ENCODE measurements around the gene ABCC8. TPM values are rescaled to one million over a fixed set of nuclear protein-coding genes. Genes with fewer than 3 reads are reported as not detected.

ABCC8 gene
- total and polyA plus RNA-seq, 2 of the 8 experiments (the other 6 are each of a cell fraction or from before 2014, with no cell fraction given) = 3.7 to 4.9 TPM

DNA sequence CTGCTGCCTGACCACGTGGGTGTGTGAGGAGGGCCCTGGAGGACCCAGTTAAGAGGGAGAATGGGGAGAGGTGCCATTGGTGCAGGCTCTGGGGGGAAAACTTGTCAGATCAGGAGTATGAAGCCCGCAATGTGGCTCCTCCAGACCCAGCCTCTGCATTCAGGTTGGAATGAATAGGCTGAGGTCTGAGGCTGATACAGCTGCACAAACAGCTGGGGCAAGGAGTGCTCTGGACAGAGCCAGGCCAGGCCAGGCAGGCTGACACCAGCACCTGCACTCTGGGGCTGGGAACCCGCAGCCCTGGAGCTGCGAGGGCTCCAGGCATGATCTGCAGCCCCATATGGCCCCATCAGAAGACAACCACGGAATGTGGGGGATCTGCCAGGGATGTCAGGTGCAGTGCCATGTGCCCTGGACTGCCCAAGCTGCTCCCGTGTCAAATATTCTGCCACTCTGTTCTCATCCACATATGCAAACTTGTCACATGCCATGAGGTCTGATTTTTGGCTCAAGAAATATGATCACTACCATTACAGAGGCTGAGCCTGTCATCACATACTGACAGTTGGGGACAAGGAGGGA is 61.0 kb downstream of the ABCC8 start (continued):
- TF ChIP-seq, protein P1, sequence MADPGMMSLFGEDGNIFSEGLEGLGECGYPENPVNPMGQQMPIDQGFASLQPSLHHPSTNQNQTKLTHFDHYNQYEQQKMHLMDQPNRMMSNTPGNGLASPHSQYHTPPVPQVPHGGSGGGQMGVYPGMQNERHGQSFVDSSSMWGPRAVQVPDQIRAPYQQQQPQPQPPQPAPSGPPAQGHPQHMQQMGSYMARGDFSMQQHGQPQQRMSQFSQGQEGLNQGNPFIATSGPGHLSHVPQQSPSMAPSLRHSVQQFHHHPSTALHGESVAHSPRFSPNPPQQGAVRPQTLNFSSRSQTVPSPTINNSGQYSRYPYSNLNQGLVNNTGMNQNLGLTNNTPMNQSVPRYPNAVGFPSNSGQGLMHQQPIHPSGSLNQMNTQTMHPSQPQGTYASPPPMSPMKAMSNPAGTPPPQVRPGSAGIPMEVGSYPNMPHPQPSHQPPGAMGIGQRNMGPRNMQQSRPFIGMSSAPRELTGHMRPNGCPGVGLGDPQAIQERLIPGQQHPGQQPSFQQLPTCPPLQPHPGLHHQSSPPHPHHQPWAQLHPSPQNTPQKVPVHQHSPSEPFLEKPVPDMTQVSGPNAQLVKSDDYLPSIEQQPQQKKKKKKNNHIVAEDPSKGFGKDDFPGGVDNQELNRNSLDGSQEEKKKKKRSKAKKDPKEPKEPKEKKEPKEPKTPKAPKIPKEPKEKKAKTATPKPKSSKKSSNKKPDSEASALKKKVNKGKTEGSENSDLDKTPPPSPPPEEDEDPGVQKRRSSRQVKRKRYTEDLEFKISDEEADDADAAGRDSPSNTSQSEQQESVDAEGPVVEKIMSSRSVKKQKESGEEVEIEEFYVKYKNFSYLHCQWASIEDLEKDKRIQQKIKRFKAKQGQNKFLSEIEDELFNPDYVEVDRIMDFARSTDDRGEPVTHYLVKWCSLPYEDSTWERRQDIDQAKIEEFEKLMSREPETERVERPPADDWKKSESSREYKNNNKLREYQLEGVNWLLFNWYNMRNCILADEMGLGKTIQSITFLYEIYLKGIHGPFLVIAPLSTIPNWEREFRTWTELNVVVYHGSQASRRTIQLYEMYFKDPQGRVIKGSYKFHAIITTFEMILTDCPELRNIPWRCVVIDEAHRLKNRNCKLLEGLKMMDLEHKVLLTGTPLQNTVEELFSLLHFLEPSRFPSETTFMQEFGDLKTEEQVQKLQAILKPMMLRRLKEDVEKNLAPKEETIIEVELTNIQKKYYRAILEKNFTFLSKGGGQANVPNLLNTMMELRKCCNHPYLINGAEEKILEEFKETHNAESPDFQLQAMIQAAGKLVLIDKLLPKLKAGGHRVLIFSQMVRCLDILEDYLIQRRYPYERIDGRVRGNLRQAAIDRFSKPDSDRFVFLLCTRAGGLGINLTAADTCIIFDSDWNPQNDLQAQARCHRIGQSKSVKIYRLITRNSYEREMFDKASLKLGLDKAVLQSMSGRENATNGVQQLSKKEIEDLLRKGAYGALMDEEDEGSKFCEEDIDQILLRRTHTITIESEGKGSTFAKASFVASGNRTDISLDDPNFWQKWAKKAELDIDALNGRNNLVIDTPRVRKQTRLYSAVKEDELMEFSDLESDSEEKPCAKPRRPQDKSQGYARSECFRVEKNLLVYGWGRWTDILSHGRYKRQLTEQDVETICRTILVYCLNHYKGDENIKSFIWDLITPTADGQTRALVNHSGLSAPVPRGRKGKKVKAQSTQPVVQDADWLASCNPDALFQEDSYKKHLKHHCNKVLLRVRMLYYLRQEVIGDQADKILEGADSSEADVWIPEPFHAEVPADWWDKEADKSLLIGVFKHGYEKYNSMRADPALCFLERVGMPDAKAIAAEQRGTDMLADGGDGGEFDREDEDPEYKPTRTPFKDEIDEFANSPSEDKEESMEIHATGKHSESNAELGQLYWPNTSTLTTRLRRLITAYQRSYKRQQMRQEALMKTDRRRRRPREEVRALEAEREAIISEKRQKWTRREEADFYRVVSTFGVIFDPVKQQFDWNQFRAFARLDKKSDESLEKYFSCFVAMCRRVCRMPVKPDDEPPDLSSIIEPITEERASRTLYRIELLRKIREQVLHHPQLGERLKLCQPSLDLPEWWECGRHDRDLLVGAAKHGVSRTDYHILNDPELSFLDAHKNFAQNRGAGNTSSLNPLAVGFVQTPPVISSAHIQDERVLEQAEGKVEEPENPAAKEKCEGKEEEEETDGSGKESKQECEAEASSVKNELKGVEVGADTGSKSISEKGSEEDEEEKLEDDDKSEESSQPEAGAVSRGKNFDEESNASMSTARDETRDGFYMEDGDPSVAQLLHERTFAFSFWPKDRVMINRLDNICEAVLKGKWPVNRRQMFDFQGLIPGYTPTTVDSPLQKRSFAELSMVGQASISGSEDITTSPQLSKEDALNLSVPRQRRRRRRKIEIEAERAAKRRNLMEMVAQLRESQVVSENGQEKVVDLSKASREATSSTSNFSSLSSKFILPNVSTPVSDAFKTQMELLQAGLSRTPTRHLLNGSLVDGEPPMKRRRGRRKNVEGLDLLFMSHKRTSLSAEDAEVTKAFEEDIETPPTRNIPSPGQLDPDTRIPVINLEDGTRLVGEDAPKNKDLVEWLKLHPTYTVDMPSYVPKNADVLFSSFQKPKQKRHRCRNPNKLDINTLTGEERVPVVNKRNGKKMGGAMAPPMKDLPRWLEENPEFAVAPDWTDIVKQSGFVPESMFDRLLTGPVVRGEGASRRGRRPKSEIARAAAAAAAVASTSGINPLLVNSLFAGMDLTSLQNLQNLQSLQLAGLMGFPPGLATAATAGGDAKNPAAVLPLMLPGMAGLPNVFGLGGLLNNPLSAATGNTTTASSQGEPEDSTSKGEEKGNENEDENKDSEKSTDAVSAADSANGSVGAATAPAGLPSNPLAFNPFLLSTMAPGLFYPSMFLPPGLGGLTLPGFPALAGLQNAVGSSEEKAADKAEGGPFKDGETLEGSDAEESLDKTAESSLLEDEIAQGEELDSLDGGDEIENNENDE (IDR thresholded peaks at IDR 0.05; ENCODE audit: insufficient replicate concordance, low read length) = no peak
- TF ChIP-seq TEAD4 (IDR thresholded peaks at IDR 0.05; ENCODE audit: low read depth, low read length) = no peak
- no peak for TF ChIP-seq ASH2L (IDR thresholded peaks at IDR 0.05; ENCODE audit: low read length)
- no peak for TF ChIP-seq TCF12 (IDR thresholded peaks at IDR 0.05; ENCODE audit: low read depth, low read length)
- no peak for TF ChIP-seq SP2 (IDR thresholded peaks at IDR 0.05; ENCODE audit: low read length)
- TF ChIP-seq SP1 (IDR thresholded peaks at IDR 0.05; ENCODE audit: low read depth, low read length) = no peak
- no peak for TF ChIP-seq NRF1 (IDR thresholded peaks at IDR 0.05; ENCODE audit: low read depth, low read length)
